Neural crest cell (in vitro differentiated cells): ENCODE results near the gene NT5M. TPM values are rescaled to one million over a fixed set of nuclear protein-coding genes. Genes with fewer than 3 reads are reported as not detected.
A peak's percentile ranks its signal among the peaks of the same experiment; 100 is the strongest.
"Not testable (repeated sequence)": the region's sequence is repeated elsewhere in the genome, so short reads cannot be mapped to it uniquely, and the experiment has no call there.

Experiments
- DNase-seq: peaks from one replicate; pipeline ENCODE4 v3.0.0; 2021; ENCODE audit warnings: low read depth, mixed read lengths, low spot score
- H3K27ac Mint-ChIP-seq: one replicate; pipeline ENCODE4 v1.8.0; 2021; ENCODE audit warnings: mild to moderate bottlenecking, mixed read lengths; ENCODE audit not compliant: unreplicated experiment
- H3K27me3 Mint-ChIP-seq: 2 replicates; pipeline ENCODE4 v1.8.0; 2021; ENCODE audit warnings: low read depth, mild to moderate bottlenecking, mixed read lengths
- H3K36me3 Mint-ChIP-seq: 2 replicates; pipeline ENCODE4 v1.8.0; 2021; ENCODE audit warnings: low read depth, mild to moderate bottlenecking, mixed read lengths
- H3K4me1 Mint-ChIP-seq: 2 replicates; pipeline ENCODE4 v1.8.0; 2021; ENCODE audit warnings: mixed read lengths
- H3K4me3 Mint-ChIP-seq: one replicate; pipeline ENCODE4 v1.8.0; 2021; ENCODE audit warnings: mild to moderate bottlenecking, mixed read lengths
- H3K9me3 Mint-ChIP-seq: 2 replicates; pipeline ENCODE4 v1.8.0; 2021; ENCODE audit warnings: mixed read lengths
- total RNA-seq: library from RNA; stranded (reverse); gene quantifications from 2 replicates; pipeline ENCODE4 v1.2.1, GENCODE V29; 2021
- TF ChIP-seq, protein P1 (sequence below): fragments of 200-600 bp; sonication (generic); conservative IDR thresholded peaks from 2 replicates; pipeline ENCODE4 v1.5.0; 2021; ENCODE audit warnings: antibody characterized with exemption, mild to moderate bottlenecking

Gene NT5M
- total RNA-seq, 1 donor from 2014 or later, result 10.3 TPM

DNA sequence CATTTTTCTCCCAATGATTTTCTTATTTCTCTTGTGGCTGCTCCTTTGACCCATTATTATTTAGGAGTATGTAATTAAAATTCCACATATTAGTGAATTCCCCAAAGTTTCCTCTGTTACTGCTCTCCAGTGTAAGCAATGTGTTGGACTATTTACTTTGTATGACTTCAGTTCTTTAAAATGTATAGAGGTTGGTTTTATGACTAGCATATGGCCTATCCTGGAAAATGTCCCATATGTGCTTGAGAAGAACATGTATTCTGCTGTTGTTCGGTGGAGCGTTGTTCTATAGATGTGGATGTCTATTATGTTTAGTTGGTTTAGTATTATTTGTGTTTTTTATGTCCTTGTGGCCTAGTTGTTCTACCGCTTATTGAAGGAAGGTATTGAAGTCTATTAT lies 6.0 kb upstream of the NT5M start:
- H3K27ac Mint-ChIP-seq, result peak overlapping the region; percentile 1
- TF ChIP-seq, protein P1, sequence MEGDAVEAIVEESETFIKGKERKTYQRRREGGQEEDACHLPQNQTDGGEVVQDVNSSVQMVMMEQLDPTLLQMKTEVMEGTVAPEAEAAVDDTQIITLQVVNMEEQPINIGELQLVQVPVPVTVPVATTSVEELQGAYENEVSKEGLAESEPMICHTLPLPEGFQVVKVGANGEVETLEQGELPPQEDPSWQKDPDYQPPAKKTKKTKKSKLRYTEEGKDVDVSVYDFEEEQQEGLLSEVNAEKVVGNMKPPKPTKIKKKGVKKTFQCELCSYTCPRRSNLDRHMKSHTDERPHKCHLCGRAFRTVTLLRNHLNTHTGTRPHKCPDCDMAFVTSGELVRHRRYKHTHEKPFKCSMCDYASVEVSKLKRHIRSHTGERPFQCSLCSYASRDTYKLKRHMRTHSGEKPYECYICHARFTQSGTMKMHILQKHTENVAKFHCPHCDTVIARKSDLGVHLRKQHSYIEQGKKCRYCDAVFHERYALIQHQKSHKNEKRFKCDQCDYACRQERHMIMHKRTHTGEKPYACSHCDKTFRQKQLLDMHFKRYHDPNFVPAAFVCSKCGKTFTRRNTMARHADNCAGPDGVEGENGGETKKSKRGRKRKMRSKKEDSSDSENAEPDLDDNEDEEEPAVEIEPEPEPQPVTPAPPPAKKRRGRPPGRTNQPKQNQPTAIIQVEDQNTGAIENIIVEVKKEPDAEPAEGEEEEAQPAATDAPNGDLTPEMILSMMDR, result no peak

DNA sequence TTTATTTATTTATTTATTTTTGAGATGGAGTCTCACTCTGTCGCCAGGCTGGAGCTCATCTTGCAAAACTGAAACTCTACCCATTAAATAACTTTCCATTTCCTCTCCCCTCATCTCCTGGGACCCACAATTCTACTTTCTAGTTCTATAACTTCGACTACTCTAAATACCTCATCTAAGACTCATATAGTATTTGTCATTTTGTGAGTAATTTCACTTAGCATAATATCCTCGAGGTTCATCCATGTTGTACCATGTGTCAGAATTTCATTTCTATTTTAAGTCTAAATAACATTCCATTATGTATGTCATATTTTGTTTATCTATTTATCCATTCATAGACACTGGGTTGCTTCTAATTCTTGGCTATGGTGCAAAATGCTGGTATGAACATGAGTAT lies 5.1 kb upstream of the NT5M start:
- no peak overlapping the region for H3K4me3 Mint-ChIP-seq
- DNase-seq, result no peak
- H3K9me3 Mint-ChIP-seq, result no peaks in the 10 kb centered on the region
- no peaks in the 10 kb centered on the region for H3K27me3 Mint-ChIP-seq
- H3K4me1 Mint-ChIP-seq, result peaks cover 13% of the 10 kb centered on the region
- H3K36me3 Mint-ChIP-seq, result no peaks in the 10 kb centered on the region
- no peak overlapping the region for H3K27ac Mint-ChIP-seq
- TF ChIP-seq, protein P1, result no peak

More for the DNA sequence above, 6.0 kb upstream of the NT5M start:
- H3K36me3 Mint-ChIP-seq, result no peaks in the 10 kb centered on the region
- H3K4me3 Mint-ChIP-seq, result no peak overlapping the region
- DNase-seq, result no peak
- H3K4me1 Mint-ChIP-seq, result peaks cover 8% of the 10 kb centered on the region
- H3K9me3 Mint-ChIP-seq, result no peaks in the 10 kb centered on the region
- H3K27me3 Mint-ChIP-seq, result no peaks in the 10 kb centered on the region

DNA sequence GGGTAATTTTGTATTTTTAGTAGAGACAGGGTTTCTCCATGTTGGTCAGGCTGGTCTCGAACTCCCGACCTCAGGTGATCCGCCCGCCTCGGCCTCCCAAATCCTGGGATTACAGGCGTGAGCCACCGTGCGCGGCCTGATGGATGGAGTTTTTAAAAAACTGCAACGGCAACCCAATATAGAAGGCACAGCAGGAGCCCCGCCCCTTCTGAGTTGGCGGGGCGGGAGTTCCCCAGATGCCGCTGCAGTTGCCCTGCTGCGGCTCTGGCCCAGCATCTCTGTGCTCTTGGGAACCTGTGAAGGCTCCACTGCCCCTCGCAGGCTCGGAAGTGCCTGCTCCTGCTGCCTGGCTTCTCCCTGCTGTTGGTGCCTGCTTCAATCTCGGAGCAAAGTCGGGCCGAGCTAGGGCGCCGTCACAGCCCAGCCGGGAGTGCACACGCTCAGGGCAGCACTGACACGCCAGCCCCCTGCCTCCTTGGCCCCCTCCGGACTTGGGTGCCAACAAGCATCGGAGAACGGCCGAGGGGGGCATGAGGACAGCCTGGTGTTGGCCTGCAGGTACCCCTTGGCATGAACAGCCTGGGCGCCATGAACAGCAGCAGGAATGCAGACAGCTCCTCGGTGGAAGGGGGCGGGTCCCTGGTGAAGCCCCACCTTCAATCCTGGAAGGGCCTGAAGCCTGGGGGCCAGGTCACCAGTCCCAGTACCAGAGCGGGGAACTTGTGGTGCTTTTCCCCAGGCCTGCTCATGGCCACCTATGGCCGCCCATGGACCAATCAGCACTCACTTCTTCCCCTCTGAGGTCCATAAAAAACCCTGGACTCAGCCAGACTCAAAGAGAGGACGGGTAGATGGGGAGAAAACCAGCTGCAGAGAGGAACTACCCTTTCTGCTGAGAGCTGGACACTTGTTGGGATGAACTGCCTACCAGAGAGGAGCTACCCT lies 2.3 kb upstream of the NT5M start:
- Mint-ChIP-seq H3K4me1 (peaks cover 28% of the 10 kb centered on the region), H3K9me3 (no peaks in the 10 kb centered on the region), H3K27ac (no peak overlapping the region), H3K36me3 (no peaks in the 10 kb centered on the region), H3K4me3 (peak overlapping the region; percentile 71), H3K27me3 (peaks cover 11% of the 10 kb centered on the region)
- TF ChIP-seq, protein P1, result no peak
- DNase-seq, result peak; percentile 61

DNA sequence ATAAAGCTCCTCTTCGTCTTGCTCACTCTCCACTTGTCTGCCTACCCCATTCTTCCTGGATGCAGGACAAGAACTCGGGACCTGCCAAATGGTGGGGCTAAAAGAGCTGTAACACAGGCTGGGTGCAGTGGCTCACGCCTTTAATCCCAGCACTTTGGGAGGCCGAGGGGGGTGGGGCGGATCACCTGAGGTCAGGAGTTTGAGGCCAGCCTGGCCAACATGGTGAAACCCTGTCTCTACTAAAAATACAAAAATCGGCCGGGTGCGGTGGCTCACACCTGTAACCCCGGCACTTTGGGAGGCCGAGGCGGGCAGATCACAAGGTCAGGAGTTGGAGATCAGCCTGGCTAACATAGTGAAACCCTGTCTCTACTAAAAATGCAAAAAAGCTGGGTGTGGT lies 1.5 kb upstream of the NT5M start:
- Mint-ChIP-seq H3K4me3 (peak overlapping the region; percentile 87), H3K4me1 (peaks cover 28% of the 10 kb centered on the region), H3K27me3 (peaks cover 11% of the 10 kb centered on the region)
- not testable (repeated sequence) for DNase-seq, H3K9me3 Mint-ChIP-seq, H3K27ac Mint-ChIP-seq, H3K36me3 Mint-ChIP-seq

DNA sequence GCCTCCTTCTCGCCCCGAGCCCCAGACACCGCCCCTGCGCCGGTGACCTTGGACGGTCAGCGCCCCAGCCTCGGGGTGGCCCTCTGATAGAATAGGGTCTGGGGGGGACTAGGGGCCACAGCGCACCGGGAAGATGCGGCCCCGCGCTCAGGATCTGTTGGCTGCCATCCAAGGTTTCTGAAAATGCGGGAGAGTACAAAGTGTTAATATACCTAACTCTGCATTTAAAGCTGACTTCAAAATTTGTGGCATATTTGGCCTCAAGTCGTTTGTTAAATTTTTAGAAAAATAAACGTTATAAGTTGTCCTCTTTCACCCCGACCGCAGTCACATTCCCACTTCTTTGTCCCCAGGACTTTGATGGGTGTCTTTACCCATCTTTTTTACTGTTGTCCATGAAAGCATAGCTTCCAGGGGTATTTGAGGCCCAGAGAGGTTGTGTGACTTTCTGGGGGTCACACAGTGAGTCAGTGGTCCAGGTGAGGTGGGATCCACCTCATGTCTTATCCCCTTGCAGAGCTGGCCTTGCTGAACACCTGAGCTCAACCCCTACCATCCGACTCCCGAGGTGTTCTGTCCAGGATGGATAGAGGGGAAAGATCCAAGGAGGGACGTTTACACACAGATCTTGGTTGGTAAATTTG lies 796 bp downstream of the NT5M start:
- Mint-ChIP-seq H3K4me1 (peaks cover 28% of the 10 kb centered on the region), H3K9me3 (no peaks in the 10 kb centered on the region), H3K36me3 (peaks cover 4% of the 10 kb centered on the region), H3K27ac (no peak overlapping the region), H3K27me3 (peaks cover 11% of the 10 kb centered on the region), H3K4me3 (peak overlapping the region; percentile 88)
- no peak for DNase-seq
- TF ChIP-seq, protein P1, result no peak

DNA sequence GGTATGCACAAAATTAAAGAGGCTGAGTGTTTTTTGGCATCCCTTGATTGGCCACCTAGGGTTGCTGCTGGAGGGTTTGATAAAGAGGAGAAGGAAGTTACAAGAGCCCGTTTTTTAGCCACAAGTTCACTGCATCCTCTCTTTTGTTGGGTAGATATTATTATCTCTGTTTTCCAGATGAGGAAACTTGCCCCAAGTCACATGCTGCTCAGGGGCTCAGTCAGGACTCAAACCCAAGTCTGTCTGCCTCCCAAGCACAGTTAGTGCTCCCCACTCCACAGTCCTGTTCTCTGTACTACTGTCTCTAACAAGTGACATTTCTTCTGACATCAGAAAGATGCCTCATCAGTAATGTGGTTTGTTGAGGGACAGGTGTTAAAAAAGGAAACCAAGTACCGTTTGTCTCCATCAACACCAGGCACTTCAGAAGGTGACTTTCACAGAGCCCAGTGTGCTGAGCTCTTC lies 1.4 kb downstream of the NT5M start:
- Mint-ChIP-seq H3K36me3 (peaks cover 4% of the 10 kb centered on the region), H3K4me3 (peak overlapping the region; percentile 88), H3K9me3 (no peaks in the 10 kb centered on the region), H3K27ac (no peak overlapping the region), H3K27me3 (peaks cover 11% of the 10 kb centered on the region), H3K4me1 (peaks cover 28% of the 10 kb centered on the region)
- no peak for DNase-seq
- TF ChIP-seq, protein P1, result no peak
